Type B pancreatic cell (in vitro differentiated cells): Measurements from ENCODE around the gene ZNF264. TPM values are rescaled to one million over a fixed set of nuclear protein-coding genes. Genes with fewer than 3 reads are reported as not detected.
"Not testable (repeated sequence)": the region's sequence is repeated elsewhere in the genome, so short reads cannot be mapped to it uniquely, and the experiment has no call there.

Experiments
- DNase-seq: peaks from one replicate; pipeline ENCODE4 v3.0.0; 2021; ENCODE audit warnings: mixed read lengths; ENCODE audit not compliant: unreplicated experiment; ENCODE audit errors: extremely low spot score
- H3K27ac Mint-ChIP-seq: 2 replicates; pipeline ENCODE4 v1.8.0; 2021; ENCODE audit warnings: mild to moderate bottlenecking, mixed read lengths
- H3K27me3 Mint-ChIP-seq: 2 replicates; pipeline ENCODE4 v1.8.0; 2021; ENCODE audit warnings: mixed read lengths
- H3K36me3 Mint-ChIP-seq: 2 replicates; pipeline ENCODE4 v1.8.0; 2021; ENCODE audit warnings: mixed read lengths
- H3K4me1 Mint-ChIP-seq: one replicate; pipeline ENCODE4 v1.8.0; 2021; ENCODE audit warnings: mixed read lengths; ENCODE audit not compliant: unreplicated experiment
- H3K4me3 Mint-ChIP-seq: 2 replicates; pipeline ENCODE4 v1.8.0; 2021; ENCODE audit warnings: mild to moderate bottlenecking, mixed read lengths
- H3K9me3 Mint-ChIP-seq: 2 replicates; pipeline ENCODE4 v1.8.0; 2021; ENCODE audit warnings: mixed read lengths
- total RNA-seq: library from RNA; stranded (reverse); gene quantifications from 2 replicates; pipeline ENCODE4 v1.2.1, GENCODE V29; 2021; ENCODE audit warnings: low replicate concordance
- TF ChIP-seq, protein P1 (sequence below): fragments of 200-600 bp; sonication (generic); conservative IDR thresholded peaks from 2 replicates; pipeline ENCODE4 v1.5.0; 2021; ENCODE audit warnings: antibody characterized with exemption, mild to moderate bottlenecking

The ZNF264 gene
- total RNA-seq, 1 donor from 2014 or later, result 37.0 TPM

GRCh38 chr19:57245066-57245465, 53.8 kb downstream of the ZNF264 start:
- Mint-ChIP-seq H3K36me3 (peaks cover 11% of the 10 kb centered on the region), H3K27ac (no peak overlapping the region), H3K4me3 (no peak overlapping the region), H3K9me3 (no peaks in the 10 kb centered on the region), H3K27me3 (no peaks in the 10 kb centered on the region), H3K4me1 (peaks cover 23% of the 10 kb centered on the region)
- TF ChIP-seq, protein P1, sequence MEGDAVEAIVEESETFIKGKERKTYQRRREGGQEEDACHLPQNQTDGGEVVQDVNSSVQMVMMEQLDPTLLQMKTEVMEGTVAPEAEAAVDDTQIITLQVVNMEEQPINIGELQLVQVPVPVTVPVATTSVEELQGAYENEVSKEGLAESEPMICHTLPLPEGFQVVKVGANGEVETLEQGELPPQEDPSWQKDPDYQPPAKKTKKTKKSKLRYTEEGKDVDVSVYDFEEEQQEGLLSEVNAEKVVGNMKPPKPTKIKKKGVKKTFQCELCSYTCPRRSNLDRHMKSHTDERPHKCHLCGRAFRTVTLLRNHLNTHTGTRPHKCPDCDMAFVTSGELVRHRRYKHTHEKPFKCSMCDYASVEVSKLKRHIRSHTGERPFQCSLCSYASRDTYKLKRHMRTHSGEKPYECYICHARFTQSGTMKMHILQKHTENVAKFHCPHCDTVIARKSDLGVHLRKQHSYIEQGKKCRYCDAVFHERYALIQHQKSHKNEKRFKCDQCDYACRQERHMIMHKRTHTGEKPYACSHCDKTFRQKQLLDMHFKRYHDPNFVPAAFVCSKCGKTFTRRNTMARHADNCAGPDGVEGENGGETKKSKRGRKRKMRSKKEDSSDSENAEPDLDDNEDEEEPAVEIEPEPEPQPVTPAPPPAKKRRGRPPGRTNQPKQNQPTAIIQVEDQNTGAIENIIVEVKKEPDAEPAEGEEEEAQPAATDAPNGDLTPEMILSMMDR, result no peak
- DNase-seq, result no peak

- Mint-ChIP-seq H3K4me1 (peaks cover 18% of the 10 kb centered on the region), H3K27me3 (no peaks in the 10 kb centered on the region), H3K27ac (no peak overlapping the region), H3K36me3 (peaks cover 18% of the 10 kb centered on the region), H3K9me3 (no peaks in the 10 kb centered on the region), H3K4me3 (no peak overlapping the region)
- no peak for DNase-seq
- TF ChIP-seq, protein P1, result no peak
Observed at GRCh38 chr19:57245959-57246358, 54.7 kb downstream of the ZNF264 start.

GRCh38 chr19:57248646-57249045, 57.3 kb downstream of the ZNF264 start:
- H3K4me1 Mint-ChIP-seq, result no peaks in the 10 kb centered on the region
- no peak overlapping the region for H3K27ac Mint-ChIP-seq
- H3K9me3 Mint-ChIP-seq, result no peaks in the 10 kb centered on the region
- no peak overlapping the region for H3K4me3 Mint-ChIP-seq
- TF ChIP-seq, protein P1, result no peak
- DNase-seq, result no peak
- H3K36me3 Mint-ChIP-seq, result peaks cover 15% of the 10 kb centered on the region
- H3K27me3 Mint-ChIP-seq, result no peaks in the 10 kb centered on the region

DNA sequence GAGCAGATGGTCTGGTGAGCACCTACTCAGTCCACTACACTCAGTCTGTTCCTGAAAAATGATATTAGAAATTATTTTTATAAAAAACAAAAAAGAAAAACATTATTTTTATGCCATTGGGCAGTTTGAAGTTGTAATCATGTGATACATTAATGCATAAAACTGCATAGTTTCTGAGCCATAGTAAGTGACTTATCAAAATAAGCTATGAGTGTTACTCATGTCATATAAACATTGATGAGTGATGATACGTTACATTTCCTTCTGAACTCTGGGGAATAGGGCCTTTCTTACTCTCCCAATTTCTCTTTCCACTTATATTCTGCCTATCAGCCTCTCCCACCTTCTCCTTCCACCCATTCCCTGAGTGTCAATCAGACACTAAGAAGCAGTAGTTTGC, 58.0 kb downstream of the ZNF264 start:
- H3K4me3 Mint-ChIP-seq, result no peak overlapping the region

DNA sequence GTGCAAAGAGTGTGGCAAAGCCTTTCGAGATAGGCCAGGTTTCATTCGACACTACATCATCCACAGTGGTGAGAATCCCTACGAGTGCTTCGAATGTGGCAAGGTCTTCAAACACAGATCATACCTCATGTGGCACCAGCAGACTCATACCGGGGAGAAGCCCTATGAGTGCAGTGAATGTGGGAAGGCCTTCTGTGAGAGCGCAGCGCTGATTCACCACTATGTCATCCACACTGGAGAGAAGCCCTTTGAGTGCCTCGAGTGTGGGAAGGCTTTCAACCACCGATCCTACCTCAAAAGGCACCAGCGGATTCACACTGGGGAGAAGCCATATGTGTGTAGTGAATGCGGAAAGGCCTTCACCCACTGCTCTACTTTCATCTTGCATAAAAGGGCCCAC, 62.5 kb downstream of the ZNF264 start:
- not testable (repeated sequence) for DNase-seq, H3K27ac Mint-ChIP-seq, H3K4me1 Mint-ChIP-seq, H3K27me3 Mint-ChIP-seq, H3K9me3 Mint-ChIP-seq, H3K4me3 Mint-ChIP-seq
- H3K36me3 Mint-ChIP-seq, result peaks cover 12% of the 10 kb centered on the region

More for the DNA sequence above, 58.0 kb downstream of the ZNF264 start:
- H3K4me1 Mint-ChIP-seq, result no peaks in the 10 kb centered on the region
- H3K9me3 Mint-ChIP-seq, result no peaks in the 10 kb centered on the region
- no peak overlapping the region for H3K27ac Mint-ChIP-seq
- no peak for DNase-seq
- H3K27me3 Mint-ChIP-seq, result no peaks in the 10 kb centered on the region
- TF ChIP-seq, protein P1, result no peak
- peaks cover 15% of the 10 kb centered on the region for H3K36me3 Mint-ChIP-seq

- Mint-ChIP-seq H3K9me3 (no peaks in the 10 kb centered on the region), H3K4me3 (no peak overlapping the region), H3K27ac (no peak overlapping the region), H3K4me1 (no peaks in the 10 kb centered on the region), H3K27me3 (no peaks in the 10 kb centered on the region), H3K36me3 (peaks cover 19% of the 10 kb centered on the region)
- DNase-seq, result no peak
- TF ChIP-seq, protein P1, result no peak
Observed at GRCh38 chr19:57262044-57262443, 70.7 kb downstream of the ZNF264 start.
